ENCODE data around the gene PIGK.

PIGK gene

DNA sequence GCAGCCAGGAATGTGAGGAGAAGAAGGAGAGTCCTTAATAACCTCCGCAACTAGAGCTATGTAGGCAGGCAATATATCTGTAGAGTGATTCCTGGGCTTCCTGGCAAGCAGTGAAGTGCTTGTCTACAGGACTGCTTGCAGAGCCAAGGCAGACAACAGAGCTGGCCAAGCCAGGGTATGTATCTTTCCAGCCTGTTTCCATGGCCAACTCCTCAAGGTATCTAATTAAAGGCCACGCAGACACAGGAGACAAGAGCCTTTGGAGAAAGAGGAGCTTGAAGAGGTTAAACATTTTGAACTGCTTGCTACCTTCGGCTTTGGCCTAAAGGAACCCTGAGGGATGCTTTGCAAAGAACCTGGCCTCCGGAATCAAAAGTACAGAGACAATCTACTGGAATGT, 137.4 kb downstream of the PIGK start:
- no peaks in the 10 kb centered on the region for H4K20me1 ChIP-seq (ENCODE audit: insufficient read depth, low read length)
- H3K27me3 ChIP-seq (ENCODE audit: insufficient read depth, low read length) = no peaks in the 10 kb centered on the region
- no peaks in the 10 kb centered on the region for H3K9me2 ChIP-seq (ENCODE audit: low read depth, low read length)
- H3K4me1 ChIP-seq (ENCODE audit: insufficient read depth, low read length, severe bottlenecking) = no peaks in the 10 kb centered on the region
- no peak overlapping the region for H3K9ac ChIP-seq (ENCODE audit: low read length)
- no peak overlapping the region for H3K4me2 ChIP-seq (ENCODE audit: low read length)
- no peak overlapping the region for H3K27ac ChIP-seq (ENCODE audit: low read depth, low read length, poor library complexity, severe bottlenecking)
- no peaks in the 10 kb centered on the region for H3F3A ChIP-seq (ENCODE audit: insufficient read depth, low read length)
- no peaks in the 10 kb centered on the region for H3K79me2 ChIP-seq (ENCODE audit: insufficient read depth, low read length)
- no peaks in the 10 kb centered on the region for H3K36me3 ChIP-seq (ENCODE audit: insufficient read depth, low read length)
- TF ChIP-seq CTCF (IDR thresholded peaks at IDR 0.05; ENCODE audit: low read length) (no peak), EZH2 (IDR thresholded peaks at IDR 0.05; ENCODE audit: borderline replicate concordance, low read length) (no peak)
- H2AFZ ChIP-seq (ENCODE audit: low read length) = no peak overlapping the region
- no peak overlapping the region for H3K4me3 ChIP-seq (ENCODE audit: low read depth, low read length, poor library complexity, severe bottlenecking)
- H3K9me3 ChIP-seq (ENCODE audit: low read length) = no peaks in the 10 kb centered on the region

GRCh38 chr1:77076759-77077158, 142.5 kb downstream of the PIGK start:
- Histone ChIP-seq H3K4me1 (ENCODE audit: insufficient read depth, low read length, severe bottlenecking) (no peaks in the 10 kb centered on the region), H3K4me3 (ENCODE audit: low read depth, low read length, poor library complexity, severe bottlenecking) (no peak overlapping the region), H2AFZ (ENCODE audit: low read length) (no peak overlapping the region), H3K9me3 (ENCODE audit: low read length) (no peaks in the 10 kb centered on the region), H3K9me2 (ENCODE audit: low read depth, low read length) (no peaks in the 10 kb centered on the region), H3K27ac (ENCODE audit: low read depth, low read length, poor library complexity, severe bottlenecking) (no peak overlapping the region), H4K20me1 (ENCODE audit: insufficient read depth, low read length) (no peaks in the 10 kb centered on the region), H3K27me3 (ENCODE audit: insufficient read depth, low read length) (no peaks in the 10 kb centered on the region), H3K9ac (ENCODE audit: low read length) (no peak overlapping the region), H3K36me3 (ENCODE audit: insufficient read depth, low read length) (no peaks in the 10 kb centered on the region), H3F3A (ENCODE audit: insufficient read depth, low read length) (no peaks in the 10 kb centered on the region), H3K4me2 (ENCODE audit: low read length) (no peak overlapping the region), H3K79me2 (ENCODE audit: insufficient read depth, low read length) (no peaks in the 10 kb centered on the region)
- TF ChIP-seq CTCF (IDR thresholded peaks at IDR 0.05; ENCODE audit: low read length) = no peak
- TF ChIP-seq EZH2 (IDR thresholded peaks at IDR 0.05; ENCODE audit: borderline replicate concordance, low read length) = no peak

DNA sequence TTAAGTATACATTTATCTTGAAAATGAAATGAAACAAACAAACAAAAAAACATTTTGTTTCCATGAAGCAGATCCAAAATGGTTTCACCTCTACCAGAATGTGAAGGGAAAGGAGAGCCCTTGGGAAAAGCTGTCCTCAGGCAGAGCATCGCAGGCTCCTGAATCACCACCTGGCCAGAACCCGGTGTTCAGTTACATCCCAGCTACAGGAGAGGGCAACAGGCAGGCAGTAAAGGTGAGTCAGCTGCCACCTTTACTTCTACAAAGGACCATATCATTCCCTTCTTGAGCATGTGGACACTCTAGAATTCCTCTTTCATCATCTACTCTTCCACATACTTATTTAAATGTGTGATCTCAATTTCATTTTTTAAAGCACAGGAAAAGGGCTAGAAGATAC, 151.2 kb downstream of the PIGK start:
- Histone ChIP-seq H3K4me1 (ENCODE audit: insufficient read depth, low read length, severe bottlenecking) (no peaks in the 10 kb centered on the region), H3K4me2 (ENCODE audit: low read length) (no peak overlapping the region), H4K20me1 (ENCODE audit: insufficient read depth, low read length) (no peaks in the 10 kb centered on the region), H3K9me3 (ENCODE audit: low read length) (no peaks in the 10 kb centered on the region), H3K27me3 (ENCODE audit: insufficient read depth, low read length) (no peaks in the 10 kb centered on the region), H3K4me3 (ENCODE audit: low read depth, low read length, poor library complexity, severe bottlenecking) (no peak overlapping the region), H3K36me3 (ENCODE audit: insufficient read depth, low read length) (no peaks in the 10 kb centered on the region), H3K79me2 (ENCODE audit: insufficient read depth, low read length) (no peaks in the 10 kb centered on the region), H3K9ac (ENCODE audit: low read length) (no peak overlapping the region), H2AFZ (ENCODE audit: low read length) (no peak overlapping the region), H3F3A (ENCODE audit: insufficient read depth, low read length) (no peaks in the 10 kb centered on the region), H3K27ac (ENCODE audit: low read depth, low read length, poor library complexity, severe bottlenecking) (no peak overlapping the region), H3K9me2 (ENCODE audit: low read depth, low read length) (no peaks in the 10 kb centered on the region)
- no peak for TF ChIP-seq CTCF (IDR thresholded peaks at IDR 0.05; ENCODE audit: low read length)
- no peak for TF ChIP-seq EZH2 (IDR thresholded peaks at IDR 0.05; ENCODE audit: borderline replicate concordance, low read length)
